ENCODE measurements around the gene NAP1L1. TPM values are rescaled to one million over a fixed set of nuclear protein-coding genes. Genes with fewer than 3 reads are reported as not detected.

The NAP1L1 gene, protein sequence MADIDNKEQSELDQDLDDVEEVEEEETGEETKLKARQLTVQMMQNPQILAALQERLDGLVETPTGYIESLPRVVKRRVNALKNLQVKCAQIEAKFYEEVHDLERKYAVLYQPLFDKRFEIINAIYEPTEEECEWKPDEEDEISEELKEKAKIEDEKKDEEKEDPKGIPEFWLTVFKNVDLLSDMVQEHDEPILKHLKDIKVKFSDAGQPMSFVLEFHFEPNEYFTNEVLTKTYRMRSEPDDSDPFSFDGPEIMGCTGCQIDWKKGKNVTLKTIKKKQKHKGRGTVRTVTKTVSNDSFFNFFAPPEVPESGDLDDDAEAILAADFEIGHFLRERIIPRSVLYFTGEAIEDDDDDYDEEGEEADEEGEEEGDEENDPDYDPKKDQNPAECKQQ
- 504 and 515 TPM in 2 replicates for total RNA-seq

DNA sequence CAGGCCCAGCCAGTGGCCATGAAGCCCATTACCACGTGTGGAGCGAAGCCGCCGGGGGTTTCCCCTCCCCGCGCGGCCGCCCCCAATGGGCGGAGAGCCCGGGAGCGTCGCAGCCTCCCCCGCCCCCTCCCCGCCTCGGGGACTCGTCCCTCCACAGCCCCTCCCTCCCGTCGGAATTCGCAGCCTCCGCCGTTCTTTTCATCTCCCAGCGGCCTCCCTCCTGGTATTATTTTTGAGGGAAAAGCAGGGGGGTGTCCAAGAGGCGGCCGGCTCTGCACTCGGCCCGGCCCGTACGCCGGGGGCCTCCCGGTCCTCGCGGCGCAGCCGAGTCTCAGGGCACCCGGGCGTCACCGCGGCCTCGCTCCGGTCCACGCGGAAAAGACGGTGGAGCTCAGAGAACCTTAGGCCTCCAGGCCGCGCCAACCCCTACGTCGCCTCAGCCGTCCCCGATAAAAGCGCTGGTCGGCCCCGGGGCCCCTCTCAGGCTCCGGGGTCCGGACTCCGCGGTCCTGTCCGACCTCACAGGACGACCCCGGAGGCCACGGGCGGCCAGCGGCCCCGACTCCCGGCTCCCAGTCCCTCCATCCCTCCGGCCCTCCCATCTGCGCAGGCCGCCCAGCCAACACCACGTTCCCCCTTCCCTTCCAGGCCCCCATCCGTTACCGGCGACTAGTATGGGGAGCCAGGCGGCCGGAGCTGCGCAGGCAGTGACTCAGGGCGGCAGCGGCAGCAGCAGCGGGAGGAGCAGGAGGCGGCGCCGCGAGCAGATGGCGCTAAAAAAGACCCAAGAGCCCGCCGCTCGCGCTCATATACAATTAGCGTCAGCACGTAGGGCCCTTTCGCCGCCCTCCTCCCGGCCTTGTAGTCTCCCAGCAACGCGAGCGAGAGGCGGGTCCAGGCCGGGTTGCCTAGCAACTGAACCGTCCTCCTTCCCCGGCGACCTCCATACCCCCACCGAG is at the start of gene NAP1L1:
TSS of gene NAP1L1 (minus strand) at position 782 of the 959 bp plus-strand sequence. CDS start 10,466 bp downstream, outside the sequence.
- intact Hi-C loops (cut with micrococcal nuclease) = loop anchor here (1.0 to 10.0 kb wide), 14 partner anchors 53 to 1547 kb away; partner anchors contain the start of genes ATXN7L3B, BBS10, E2F7 and GLIPR1

DNA sequence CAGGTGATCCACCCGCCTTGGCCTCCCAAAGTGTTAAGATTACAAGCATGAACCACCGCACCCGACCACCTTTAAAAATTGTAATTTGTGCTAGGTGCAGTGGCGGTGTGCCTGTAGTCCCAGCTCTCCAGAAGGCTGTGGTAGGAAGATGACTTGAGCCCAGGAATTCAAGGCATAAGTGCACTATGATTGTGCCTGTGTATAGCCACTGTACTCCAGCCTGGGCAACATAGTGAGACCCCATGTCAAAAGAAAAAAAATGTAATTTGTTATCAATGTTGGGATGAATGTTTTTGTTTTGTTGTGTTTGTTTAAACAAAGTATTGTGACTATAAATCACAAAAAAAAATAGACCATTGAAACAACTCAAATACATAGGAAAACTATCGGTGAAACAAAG is 43.1 kb upstream of the NAP1L1 start:
- intact Hi-C loops (cut with micrococcal nuclease) = no loop called here

DNA sequence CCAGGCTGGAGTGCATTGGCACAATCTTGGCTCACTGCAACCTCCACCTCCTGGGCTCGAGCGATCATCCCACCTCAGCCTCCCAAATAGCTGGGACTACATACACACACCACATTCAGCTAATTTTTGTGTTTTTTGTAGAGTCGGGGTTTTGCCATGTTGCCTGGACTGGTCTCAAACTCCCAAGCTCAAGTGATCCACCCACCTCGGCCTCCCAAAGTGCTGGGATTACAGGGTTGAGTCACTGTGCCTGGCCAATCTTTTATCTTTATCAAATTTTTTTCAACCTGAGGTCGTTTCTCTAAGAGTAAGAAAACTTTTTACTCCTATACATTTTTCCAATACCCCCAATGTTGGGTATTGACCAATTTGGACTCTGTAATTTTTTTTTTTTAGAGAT is 40.0 kb upstream of the NAP1L1 start:
- intact Hi-C loops (cut with micrococcal nuclease) = no loop called here

DNA sequence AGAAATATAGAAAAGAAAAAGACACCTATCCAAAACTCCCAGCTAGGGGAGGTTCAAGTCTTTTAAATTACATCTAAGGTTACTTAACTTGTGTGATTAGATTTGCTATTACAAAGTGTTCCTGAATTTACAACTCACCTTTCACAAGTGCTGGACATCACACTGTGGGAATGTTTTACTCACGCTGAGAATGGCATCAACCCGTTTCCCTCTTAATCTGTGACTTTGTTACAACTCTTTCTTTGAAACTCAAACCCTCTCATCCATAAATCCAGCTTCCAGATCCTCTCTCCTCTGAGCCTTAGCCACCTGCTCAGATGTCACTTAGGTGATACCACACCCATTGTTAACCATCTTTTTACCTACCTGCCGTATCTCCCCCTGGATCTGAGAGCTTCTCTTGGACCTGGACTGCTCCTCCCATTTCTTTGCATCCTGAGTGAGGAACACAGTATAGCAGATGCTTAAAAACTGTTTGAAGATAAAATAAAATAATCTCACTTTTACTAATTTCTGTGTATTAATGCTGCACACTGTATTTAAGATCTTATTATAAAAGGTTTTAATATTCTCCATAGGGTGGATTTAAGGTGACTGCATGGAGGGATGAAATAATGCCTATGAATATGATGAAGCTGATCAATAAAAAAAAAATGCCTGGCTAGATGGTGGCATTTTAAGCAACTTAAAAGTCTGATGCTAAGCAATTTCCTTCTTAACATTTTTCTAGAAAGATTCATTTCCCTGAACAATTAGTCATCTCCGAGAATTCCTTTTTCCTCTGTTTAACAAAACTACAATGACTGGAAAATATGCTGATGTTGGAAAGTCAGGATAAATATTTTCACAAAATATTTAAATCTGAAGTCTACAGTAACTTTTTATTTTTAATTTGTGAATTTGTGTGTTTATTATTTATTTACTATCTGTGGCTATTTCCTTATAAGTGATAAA is 39.1 kb upstream of the NAP1L1 start:
- intact Hi-C loops (cut with micrococcal nuclease) = no loop called here

DNA sequence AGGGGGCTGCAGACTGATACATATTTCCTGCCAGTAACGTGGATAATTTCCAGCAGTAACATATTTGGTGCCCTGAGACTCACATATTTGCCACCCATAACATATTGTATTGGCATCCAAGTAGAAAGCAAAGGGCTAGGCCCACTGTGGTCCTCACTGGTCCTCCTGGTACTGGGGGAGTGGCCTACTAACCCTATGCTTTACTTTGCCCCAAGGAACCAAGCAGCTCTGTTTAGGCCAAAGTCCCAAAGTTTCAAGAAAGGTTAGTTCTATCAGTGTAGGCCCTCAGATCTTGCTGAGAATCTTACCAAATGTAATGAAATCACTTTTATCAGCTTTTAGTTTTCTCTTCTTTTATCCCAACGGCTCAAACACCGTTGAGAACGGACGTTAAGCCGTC is 35.4 kb upstream of the NAP1L1 start:
- intact Hi-C loops (cut with micrococcal nuclease) = no loop called here

DNA sequence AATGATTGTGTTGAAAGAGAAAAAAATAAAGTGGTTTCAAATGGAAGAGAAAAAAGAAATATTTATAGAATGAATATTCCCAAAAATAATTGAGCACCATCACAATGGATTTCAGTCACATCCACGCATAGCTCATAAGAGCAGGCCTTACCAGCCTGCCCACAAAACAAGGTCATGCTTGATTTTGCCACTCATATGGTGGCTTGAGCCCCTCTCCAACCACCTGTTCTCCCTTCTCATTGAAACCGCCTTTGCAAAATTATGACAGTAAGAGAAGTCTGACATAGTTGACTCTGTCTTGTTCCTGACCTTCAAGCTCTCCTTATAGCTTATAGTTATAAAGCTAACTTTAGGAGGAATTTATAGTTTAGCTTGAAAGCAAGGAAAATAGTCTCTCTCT is 33.3 kb upstream of the NAP1L1 start:
- intact Hi-C loops (cut with micrococcal nuclease) = no loop called here

DNA sequence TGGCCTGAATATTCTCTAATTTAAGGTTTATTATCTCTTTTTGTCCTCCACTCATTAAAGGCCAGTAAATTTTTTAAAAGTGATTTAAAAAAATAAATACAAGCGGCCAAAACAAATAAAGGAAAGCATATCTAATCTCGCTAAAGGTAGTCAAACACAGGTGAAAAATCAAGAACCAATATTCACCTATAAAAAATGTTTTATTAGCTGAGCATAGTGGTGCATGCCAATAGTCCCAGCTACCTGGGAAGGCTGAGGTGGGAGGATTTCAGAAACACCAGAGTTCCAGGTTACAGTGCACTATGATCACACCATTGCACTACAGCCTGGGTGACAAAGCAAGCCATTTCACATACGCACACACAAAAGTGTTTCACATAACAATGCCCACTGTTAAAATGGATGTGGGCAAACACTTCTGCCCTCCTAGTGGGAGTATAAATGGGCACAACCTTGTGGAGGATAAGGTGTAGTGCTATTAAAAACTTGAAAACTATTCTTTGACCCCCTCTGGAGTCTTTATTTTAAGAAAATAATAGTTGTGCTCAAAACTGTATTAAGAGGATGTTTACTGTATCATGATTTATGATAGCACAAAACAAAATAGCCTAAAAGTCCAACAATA is 32.7 kb upstream of the NAP1L1 start:
- intact Hi-C loops (cut with micrococcal nuclease) = no loop called here

DNA sequence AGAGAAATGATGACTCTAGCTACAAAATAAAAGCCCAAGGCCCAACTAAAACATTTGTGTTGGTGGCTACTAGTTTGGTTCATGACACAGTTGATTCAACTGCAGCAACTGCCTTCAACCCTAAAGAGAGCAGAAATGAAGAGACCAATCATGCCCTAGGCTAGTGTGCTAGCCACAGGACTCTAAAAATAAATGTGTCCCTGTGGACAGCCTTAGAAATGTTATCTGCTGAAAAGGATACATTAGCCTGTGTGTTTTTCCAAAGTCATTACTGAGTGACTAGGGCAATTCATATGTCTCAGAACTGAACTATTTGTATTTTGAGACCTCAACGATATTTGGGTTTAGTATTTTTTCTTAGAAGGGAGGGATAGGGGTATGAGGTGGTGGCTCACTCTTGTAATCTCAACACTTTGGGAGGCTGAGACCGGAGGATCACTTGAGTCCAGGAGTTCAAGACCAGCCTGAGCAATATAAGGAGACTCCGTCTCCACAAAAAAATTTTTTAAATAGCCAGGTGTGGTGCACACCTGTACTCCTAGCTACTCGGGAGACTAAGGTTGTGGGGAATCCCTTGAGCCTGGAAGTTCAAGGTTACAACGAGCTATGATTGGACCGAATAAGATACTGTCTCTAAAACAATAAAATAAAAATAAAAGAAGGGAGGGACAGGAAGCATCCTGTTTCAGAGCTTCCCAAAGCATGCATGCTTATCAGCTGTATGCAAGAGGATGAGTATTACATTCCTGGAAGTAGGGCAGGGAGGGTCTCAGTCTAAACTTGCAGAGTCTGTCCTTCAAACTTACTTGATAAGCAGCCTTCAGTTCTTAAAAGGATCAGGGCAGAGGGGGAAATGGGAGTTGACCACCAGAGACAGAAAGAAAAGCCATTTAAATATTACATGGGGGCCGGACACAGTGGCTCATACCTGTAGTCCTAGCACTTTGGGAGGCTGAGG is 29.6 kb upstream of the NAP1L1 start:
- intact Hi-C loops (cut with micrococcal nuclease) = no loop called here

DNA sequence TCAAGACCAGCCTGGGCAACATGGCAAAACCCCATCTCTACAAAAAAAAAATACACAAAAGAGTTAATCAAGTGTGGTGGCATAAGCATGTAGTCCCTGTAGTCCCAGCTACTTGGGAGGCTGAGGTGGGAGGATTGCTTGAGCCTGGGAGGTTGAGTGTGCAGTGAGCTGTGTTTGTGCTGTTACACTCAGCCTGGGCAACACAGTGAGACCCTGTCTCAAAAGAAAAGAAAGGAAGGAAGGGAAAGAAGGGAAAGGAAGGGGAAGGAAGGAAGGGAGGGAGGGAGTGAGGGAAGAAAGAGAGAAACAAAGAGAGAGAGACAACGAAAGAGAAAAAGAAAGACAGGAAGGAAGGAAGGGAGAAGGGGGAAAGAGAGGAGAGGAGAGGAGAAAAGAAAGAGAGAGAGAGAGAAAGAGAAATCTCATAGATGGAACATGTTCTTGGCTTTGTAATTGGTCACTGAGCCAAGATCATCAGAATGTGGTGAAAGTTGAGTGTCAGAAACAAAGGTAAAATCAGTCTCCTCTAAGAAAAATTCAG is 26.8 kb upstream of the NAP1L1 start:
- intact Hi-C loops (cut with micrococcal nuclease) = no loop called here

DNA sequence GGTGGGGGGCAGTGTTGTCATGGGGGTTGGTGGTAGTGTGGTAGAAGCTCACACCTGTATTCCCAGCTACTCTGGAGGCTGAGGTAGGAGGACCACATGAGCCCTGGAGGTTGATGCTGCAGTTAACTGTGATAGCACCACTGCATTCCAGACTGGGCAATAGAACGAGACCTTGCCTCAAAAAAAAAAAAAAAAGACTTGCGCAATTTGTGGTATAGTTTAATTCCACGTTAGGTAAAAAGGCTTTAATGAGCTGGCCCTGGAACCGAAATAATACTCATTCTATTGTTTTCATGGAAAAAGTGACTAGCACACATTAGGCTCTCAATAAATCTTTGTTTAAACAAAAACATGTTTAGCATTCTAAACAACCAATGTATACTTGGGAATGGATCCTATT is 25.4 kb upstream of the NAP1L1 start:
- intact Hi-C loops (cut with micrococcal nuclease) = no loop called here

DNA sequence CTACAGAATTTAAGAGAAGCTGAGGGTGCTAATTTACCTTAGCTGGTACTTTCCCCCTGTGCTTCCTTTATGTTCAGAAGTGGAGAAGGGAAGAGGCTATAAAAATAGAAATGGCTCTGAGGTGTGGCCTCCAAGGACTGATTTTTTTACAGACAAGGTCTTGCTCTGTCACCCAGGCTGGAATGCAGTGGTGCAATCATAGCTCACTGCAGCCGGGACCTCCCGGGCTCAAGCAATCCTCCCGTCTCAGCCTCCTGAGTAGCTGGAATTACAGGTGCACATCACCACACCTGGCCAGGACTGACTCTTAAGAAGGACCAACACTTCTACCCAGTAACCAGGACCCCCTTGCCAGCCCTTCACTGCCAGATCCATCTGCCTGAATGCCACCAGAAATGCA is 23.9 kb upstream of the NAP1L1 start:
- intact Hi-C loops (cut with micrococcal nuclease) = no loop called here

DNA sequence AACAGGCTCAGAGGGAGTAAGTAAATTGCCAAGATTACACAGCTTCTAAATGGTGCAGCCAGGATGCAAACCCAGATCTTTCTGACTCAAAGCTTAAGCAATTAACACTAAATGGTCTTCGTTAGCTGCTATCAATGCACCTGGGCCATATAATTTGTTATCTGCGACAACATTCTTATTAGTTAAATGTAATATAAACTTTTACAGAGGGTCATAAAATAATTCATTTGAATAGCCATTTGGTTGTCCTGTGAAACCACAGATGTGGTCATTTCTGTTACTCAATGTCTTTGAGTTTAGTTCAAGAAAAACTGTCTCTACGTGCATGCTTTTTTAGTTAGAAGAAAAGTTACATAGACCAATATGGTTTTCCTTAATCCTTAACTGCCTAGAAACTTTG is 22.1 kb upstream of the NAP1L1 start:
- intact Hi-C loops (cut with micrococcal nuclease) = no loop called here

DNA sequence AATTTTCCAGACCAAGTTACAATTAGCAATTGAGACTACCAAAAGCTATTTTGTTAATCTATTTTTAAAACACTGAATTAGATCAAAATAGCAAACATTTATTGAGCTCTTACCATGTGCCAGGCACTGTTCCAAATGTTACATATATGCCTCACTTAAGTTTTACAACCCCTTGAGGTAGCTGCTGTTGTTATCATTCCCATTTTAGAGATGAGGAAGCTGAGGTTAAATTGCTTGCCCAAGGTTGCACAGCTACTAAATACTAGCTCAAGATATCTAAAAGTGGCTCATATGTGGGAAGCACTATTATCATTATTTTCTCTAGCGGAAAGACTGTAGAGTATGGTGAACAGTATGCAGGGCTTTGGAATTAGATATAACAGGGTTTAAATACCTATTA is 19.5 kb upstream of the NAP1L1 start:
- intact Hi-C loops (cut with micrococcal nuclease) = no loop called here

DNA sequence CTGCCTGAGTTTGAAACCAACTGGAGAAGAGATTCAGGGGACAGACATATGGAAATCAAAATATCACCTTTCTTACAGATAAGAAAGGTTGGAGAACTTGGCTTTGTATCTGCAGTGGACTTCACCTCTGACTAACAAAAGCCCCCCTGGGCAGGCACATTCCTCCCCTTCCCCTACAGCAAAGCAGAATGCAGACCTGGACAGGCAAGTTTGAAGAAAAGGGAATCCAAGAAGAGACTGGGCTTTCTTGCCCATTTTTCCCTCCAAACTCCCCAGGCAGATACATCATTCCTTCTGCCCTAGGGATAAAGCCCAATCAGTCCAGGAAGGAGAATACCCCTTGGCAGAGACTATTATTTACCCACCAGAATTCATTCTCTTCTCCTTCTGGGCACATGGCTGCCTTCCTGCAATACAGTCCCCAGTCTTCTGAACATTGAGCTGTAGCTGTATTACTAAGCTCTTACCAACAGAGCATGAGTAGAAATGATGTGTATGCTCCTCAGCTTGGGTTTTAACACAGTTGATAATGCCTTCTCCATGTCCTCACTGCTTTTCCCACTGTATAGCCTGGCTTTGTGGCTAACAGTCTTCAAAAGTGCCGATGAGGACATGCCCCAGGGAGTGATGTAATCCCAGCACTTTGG is 17.4 kb upstream of the NAP1L1 start:
- intact Hi-C loops (cut with micrococcal nuclease) = no loop called here

DNA sequence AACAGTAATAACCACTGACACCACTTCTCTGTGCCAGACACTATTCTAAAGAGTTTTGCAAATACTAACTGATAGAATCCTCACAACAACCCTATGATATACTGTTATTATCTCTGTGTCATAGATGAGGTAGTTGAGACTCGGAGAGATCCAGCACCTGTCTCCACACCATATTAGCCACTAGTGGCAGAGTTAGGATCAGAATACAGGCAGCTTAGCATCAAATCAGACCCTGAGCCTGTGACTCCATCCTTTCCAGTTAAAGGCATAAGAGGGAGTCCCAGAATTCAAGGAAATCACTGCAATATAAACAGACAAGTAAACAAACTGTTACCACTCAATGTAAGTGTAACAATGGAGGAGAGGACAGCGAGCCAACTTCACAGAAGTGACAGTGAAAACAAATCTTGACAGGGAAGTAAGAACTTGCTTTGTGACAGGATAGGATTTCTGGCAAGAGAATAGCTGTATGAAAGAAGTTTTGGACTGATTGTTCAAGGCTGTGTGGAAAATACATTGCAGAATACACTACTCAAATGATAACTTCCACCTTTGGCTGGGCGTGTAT is 11.7 kb upstream of the NAP1L1 start:
- intact Hi-C loops (cut with micrococcal nuclease) = no loop called here

DNA sequence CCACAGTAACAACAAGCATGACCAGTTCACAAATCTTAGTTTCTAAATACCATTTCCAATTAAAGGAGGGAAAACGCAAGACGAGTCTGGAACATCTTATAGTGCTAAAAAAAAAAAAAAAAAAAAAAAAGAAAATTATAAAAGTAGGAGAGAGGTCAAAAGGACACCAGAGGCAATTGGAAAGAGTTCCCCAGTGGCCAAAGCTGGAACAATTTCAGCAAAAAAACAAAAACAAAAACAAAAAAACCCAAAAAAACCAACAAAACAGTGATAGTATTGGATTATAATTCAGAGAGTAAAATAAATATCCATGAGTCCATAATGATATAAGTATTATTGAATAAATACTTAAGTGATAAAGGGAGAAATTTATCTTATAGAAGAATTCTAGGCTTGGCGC is 10.3 kb upstream of the NAP1L1 start:
- intact Hi-C loops (cut with micrococcal nuclease) = no loop called here

DNA sequence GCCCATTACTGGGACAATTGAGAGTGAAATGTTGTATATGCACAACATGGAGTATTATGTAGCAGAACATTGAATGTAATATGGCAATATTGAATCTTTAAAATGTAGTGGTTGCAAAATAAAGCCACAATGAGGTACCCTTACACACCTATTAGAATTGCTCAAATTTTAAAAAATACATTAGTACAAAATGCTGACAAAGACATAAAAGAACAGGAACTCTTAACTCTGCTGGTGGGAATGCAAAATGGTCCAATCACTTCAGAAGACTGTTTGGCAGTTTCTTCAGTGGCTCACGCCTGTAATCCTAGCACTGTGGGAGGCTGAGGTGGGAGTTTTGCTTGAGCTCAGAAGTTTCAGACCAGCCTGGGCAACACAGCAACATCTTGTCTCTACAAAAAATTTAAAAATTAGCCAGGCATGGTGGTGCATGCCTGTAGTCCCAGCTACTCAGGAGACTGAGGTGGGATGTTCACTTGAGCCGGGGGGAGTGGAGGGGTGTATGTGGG is 6.8 kb upstream of the NAP1L1 start:
- intact Hi-C loops (cut with micrococcal nuclease) = no loop called here

DNA sequence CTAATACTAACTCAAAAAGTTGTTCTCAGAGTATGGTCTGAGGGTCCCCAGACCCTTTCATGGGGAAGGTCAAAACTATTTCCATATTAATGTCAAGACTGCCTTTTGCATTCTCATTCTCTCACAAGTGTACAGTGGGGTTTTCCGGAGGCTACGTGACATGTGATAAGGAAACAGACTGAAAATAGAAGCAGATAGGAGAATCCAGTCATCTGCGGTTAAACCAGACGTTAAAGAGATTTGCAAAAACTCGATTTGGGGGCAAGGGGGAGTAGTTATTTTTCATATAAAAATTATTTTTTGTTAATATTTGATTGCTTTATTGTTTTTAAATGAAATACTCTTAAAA is 1.0 kb upstream of the NAP1L1 start:
- intact Hi-C loops (cut with micrococcal nuclease) = loop anchor here (2.0 to 10.0 kb wide), 2 partner anchors 107 to 979 kb away; partner anchors contain the start of gene E2F7
